NCI-H1417 treated with DMSO at 0.1 percent for 48 hours (cell line): ENCODE results near the gene PLEKHG4B.
"Not testable (repeated sequence)": the region's sequence is repeated elsewhere in the genome, so short reads cannot be mapped to it uniquely, and the experiment has no call there.

Experiments used
- DNase-seq: peaks from one replicate; lab custom pipeline; 2025; lab: John Stamatoyannopoulos, UW

Gene PLEKHG4B

DNA sequence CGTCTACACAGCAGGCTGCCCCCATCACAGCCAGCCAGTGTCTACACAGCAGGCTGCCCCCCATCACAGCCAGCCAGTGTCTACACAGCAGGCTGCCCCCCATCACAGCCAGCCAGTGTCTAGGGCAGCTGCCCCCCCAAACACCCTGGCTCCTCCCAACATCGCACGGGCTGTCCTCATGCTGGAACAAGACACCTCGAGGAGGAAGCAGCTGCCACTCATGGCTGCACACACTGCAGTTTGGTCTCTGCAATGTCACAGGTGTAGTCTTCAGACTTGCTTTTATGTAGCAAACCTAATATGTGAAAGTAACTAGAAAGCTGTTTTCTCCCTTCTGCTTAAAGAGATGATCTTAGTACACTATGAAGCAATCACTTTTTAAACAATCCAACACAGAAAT lies 109.0 kb downstream of the PLEKHG4B start:
- DNase-seq: no peak

DNA sequence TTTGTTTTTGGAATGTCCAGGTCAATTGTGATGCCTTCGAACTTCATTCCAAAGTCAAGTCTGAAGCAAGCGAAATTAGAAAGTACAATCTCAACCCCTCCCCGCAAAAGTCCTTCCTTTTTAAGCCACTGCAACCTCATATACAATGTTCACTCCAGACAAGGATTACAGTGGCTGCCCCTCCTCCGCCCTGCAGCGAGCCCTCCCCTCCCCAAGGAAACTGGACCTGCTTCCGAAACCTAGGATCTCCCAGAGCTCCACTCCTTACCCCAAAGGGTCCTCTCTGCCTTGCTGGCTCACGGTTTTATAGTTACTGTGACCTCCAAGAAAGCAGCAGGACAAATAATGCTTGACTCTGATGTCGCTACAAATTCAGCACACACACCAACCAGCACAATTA lies 109.7 kb downstream of the PLEKHG4B start:
- DNase-seq: no peak

DNA sequence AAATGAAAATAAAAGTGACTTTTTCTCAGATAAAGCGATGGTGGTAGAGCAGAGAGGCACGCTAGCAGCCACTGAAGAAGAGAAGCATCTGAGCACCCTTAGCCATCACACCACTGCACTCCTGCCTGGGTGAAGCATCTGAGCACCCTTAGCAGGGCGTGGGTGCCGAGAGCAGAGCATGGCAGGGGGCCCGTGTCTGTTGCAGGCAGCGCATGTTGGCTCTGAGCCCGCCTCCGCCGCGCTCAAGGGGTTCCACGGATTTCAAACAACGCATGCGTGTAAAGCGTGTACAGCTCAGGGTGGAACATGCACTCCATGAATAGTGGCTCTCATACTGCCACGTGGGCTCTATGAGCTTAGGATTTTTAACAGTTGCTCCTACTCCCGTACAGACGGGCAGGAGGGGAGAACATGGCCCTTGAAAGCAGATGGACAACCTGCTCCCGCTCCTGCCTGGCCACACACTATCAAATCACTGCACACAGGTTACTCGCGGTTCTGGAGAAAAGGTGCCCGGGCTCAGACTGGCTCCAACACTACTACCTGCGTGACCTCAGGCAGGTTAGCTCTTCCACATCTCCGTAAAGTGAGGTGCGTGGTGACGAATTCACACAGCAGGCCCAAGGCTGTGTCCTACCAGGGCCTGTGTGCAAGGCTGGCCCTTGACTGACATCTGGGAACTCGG lies 111.4 kb downstream of the PLEKHG4B start:
- DNase-seq: no peak

DNA sequence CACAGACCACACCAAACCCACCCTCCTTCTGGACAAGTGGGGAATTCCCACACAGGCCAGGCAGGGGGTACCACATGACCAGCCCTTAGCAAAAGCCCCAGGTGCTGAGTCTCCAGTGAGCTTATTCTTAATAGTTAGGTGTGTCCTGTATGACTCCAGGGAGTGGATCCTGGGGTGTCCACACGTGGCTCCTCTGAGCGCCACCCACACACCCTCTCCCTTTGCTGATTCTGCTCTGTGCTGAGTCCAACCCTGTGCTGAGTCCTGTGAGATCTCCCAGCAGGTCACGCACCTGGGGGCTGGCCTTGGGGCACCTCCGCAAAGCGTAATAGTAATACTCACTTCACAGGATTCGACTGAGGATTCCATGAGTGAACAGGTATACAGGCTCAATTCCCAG lies 112.0 kb downstream of the PLEKHG4B start:
- no peak for DNase-seq

DNA sequence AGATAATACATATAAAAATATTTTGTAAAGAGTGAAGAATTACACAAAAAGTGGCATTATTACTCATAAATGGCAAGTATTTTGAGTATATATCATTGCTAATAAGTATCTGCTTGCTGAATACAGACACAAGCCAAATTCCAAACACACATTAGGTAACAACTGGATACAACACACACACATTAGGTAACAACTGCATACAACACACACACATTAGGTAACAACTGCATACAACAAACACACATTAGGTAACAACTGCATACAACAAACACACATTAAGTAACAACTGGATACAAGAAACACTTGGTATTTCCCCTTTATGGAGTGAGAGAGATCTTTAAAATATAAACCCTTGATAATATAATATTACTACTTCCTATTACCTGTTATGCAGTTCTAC lies 112.5 kb downstream of the PLEKHG4B start:
- DNase-seq: no peak

DNA sequence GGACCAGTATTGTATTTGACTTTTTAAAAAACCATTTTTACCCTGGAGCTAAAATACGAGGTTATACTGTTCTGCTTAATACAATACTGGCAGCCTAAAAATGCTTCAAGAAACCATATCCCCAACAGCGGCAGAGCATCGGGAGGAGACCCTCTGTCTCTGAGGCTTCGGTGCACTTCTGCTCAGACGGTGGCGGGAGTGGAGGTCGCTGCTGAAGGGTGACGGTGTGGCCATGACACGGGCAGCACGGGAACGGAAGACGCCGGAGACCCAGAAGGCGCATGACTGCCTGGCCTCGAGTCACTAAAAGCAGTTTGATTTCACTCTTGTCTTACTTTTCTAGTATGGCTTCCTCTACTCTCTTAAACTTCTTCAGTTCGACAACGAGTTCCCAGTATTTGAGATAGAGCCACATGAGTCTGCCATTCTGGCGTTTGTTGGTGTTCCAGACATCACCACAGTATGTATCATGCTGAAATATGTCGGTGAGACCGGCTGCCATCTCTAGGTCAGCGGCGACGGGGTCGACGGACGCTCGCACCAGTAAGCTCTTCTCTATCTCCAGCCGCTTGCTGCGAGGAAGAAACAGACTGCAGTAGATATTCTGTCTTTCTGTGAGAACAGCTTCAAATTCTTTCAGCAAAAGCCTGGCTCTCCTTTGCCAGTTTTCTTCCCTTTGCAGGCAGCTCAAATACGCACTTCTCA lies 113.2 kb downstream of the PLEKHG4B start:
- DNase-seq: no peak

DNA sequence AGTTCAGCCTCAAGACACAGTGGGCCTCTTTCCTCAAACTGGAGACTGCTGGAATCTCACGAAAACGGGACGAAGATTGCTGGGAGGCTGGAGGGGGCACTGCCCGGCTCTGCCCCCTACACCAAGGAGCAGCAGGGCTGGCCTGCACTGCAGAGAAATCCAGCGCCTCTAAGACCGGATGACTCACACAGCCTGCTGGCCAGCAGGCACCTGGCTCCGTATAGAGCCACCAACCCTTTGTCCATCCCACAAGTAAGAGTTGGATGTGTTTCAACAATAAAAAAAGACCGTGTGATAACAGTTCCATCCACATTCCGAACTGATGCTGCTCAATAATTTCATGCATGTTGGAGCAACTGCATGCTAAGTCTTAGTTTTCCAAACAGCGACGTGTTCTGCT lies 114.4 kb downstream of the PLEKHG4B start:
- no peak for DNase-seq

DNA sequence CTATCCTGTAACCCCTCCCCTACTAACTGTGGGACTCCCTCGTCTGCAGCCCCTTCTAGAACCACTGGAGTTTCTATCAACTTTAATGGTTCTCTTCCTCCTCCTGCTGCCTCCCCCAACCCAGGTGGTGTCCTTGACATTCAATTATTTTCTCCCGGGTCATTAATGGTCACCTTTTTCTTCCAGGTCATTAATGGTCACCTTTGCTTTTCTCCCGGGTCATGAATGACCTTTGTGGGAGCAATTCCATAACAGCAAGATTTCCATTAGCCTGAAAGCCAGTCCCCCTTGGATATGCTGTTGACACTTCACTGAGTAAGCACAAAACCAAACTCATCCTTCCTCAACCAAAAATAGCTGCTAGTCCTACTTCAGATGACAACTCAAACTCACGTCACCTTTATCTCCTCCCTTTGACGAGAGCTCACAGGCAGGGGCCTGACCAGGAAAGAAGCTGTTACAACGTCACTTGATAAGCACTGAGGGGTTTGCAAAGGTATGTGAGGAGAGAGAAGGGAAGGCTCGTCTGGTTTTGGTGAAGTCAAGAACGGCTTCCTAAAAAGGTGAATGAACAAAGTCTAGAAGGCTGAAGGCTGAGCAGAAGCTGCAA lies 115.1 kb downstream of the PLEKHG4B start:
- no peak for DNase-seq

DNA sequence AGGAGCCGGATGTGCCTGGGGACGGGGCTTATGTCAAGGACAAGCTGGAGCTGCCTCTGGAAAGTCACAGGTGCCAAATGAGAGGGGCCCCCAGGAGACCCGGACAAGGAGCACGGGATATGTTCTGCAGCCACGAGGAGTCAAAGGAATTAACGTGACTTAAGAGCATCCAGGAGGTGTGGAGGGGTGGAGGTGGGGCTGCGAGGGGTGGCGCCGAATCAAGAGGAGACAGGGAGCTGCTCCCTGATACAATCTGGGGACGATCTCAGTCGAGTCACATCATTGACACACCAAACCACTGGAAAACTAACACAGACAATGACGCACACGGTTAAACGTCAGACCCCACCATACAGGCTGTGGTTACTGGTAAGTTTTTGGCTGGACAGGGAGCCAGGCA lies 115.6 kb downstream of the PLEKHG4B start:
- no peak for DNase-seq

DNA sequence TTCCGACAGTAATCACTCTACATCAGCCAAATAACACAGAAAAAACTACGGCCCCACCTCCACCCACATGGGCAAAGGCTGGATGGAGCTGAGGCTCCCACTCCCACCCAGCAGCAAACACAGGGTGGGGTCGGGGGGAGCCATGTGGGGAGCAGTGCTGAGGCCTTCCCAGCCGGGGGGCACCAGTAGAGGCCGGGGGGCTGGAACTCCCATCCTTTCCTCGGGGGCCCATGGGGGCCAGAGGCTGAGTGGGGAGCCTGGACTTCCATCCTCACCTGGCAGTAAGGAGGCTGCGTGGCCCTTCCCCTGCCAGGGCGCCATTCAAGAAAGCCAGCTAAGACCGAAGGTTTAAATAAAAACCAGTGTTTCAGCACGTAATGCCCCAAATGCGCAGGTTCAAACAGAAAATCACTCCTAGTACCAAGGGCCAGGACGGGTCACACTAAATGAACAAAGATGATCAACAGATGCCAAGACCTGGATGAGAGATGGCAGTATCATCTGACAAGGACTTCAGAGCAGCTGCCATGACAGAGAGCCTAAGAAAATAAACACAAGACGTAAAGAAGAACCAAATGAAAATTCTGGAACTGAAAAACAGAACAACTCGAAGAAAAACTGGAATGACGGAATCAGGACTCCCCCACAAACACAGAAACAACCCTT lies 116.6 kb downstream of the PLEKHG4B start:
- no peak for DNase-seq

DNA sequence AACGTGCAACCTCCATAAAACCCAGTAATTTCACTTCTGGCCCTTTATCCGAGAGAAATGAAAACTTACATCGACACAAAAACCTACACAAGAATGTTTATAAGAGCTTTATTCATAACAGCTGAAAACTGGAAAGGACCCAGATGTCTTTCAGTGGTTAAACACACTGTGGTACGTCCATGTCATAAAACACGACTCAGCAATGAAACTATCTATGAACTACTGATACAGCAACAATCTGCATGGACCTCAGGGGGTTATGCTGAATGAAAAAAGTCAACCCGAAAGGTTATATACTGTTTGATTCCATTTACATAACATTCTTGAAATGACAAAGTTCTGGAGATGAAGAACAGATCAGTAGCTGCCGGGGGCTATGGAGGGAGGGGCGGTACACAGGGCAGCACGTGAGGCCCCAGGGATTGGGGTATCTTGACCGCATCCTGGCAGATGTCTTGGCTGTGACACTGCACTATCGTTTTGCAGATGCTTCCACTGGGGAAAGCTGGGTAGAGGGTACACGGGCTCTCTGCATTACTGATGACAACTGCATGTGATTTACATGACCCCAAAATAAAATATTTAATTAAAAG lies 121.9 kb downstream of the PLEKHG4B start:
- DNase-seq: no peak

DNA sequence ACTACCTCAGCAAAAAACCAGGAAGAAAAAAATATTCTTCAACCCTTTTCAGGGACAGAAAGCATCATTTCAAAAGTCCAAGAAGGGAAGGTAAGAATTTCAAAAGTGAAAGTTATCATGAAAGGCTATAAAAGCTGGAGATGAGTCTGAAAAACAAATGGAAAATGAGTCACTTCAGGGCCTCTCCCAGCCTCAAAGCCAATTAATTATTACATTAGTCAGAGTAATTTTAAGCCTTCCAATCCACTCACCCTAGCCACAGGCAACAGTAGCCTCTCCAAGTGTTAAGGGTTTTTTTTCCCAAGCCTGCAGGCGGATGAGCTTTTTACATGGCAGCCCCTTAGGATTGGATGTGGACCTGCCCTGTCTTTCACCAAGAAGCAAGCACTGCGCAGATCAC lies 123.3 kb downstream of the PLEKHG4B start:
- not testable (repeated sequence) for DNase-seq

DNA sequence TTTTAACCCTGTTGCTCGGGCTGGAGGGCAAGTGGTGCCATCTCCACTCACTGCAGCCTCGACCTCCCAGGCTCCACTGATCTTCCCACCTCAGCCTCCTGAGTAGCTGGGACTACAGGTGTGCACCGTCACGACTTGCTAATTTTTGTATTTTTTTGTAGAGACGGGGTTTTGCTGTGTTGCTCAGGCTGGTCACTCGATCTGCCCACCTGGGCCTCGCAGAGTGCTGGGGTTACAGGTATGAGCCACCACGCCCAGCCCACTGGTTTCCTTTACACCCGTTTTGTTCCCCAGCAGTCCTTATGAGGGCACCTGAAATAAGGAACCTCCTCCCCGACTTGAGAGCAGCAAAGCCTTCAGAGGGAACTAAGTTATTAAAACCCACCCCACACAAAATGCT lies 124.1 kb downstream of the PLEKHG4B start:
- not testable (repeated sequence) for DNase-seq

DNA sequence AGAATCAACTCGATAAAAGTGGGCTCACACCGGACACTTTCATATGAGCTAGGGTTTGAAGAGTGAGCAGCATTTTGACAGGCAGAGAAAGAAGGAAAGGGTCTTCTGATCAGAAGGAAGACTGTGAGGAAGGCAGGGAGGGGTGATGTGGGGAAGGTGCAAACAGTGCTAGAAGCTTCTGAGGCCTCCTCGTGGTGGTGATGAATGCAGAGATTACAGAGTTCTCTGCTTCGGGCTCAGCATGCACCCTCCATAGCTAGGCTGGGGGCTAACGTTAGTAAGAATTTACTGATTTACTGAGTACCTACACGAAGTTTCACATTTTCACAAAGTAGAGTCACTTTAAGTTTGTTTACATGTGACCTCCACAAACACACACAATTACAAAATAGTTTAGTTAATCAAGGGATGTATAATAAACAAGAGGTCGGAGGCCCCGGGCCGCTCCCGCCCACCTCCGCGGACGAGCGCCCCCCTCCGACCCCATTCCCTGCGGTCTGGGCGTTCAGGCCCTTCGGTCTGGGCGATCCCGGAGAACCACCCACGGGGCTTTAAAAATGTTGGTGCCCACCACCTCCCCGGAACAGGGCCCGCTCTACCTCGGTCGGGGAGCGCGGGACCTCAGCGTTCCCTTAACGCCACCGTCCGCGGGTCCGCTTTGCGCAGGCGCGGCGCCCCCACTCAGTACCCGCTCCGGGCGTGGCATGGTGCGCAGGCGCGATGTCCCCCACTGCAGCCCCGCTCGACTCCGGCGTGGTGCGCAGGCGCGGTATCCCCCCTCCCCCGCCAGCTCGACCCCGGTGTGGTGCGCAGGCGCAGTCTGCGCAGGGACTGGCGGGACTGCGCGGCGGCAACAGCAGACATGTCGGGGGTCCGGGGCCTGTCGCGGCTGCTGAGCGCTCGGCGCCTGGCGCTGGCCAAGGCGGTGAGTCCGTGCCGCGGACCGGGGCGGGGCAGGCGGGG lies 125.8 kb downstream of the PLEKHG4B start, which contains the start of the genes CCDC127 and SDHA:
TSS of gene CCDC127 (minus strand) at position 660 of the 963 bp plus-strand sequence. CDS start 1,304 bp downstream, outside the sequence.
TSS of gene SDHA (plus strand) at position 827 of the 963 bp plus-strand sequence. CDS start at position 863, 36 bp downstream.
- peak; percentile 94 for DNase-seq

DNA sequence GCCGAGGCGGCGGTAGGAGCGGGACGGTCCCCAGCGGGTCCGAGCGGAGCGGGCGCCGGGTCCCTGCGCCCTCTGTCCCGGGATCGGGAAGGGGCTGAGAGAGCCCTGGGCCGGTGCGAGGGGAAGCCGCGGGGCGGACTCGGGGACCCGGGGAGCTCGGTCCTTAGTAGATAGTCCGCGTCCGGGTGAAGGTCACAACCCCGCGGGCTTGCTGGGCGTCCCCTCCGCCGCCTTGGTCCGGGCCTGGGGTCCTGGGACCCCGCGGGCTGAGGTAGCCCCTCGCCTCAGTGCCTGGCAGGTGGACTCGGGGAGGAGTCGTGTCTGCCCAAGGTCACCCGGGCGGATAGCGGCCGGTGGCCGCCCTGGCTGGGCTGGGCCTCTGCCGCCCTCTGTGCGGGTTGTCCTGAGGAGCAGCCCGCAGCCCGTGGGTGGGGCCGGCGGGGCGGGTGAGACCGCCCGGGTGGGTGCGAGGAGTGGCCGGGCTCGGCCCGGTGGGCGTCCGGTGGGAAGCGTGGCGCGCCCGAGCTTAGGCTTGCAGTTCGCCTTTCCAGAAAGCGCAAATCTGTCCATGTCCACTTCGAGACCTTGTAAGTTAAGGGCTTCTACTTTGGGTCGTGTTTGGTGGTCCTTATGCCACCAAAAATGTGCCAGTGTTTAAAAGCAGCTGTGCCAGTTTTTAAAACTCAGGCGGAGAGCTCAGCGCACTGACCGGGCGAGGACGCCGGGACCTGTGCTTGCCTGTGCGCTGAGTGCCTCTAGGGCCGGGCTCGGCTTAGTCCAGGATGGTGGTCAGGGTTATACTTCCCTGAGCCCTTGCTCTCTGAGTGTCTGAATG lies 126.7 kb downstream of the PLEKHG4B start:
- DNase-seq: no peak

DNA sequence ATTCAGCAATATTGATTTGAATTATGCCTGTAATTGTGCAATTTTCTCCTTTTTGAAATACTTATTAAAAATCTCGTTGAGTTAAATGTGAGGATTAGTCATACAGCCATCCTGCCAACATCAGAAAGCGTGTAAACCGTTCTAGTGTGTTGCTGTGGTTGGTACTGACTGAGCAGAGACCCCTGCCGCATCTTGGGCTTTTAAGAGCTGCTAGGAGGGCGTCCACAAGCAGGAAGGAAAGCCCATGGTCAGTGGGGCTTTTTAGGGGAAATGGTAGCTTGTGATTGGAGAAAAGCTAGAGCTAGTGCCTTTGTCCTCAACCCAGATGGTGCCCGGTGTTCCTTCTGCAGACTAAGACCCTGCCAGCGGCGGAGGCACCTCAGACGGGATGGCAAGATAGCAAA lies 127.5 kb downstream of the PLEKHG4B start:
- DNase-seq: no peak

DNA sequence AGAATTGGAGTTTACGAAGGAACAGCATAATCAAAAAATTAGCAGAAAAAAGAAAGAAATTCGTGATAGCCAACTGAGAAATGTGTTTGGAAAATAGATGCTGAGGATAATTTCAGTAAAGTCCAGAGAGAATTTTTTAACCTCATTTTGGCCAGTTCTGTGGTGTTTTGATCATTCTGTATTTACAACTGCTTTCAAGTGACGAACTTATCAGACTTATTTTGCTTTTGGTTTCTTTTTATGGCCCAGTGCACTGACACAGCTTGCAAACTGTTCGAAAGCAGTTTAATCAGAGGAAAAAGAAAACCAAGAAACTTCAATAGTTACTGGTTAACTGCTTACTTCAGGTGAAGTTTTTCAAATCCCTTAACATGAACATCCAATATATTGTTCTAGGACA lies 128.0 kb downstream of the PLEKHG4B start:
- no peak for DNase-seq

DNA sequence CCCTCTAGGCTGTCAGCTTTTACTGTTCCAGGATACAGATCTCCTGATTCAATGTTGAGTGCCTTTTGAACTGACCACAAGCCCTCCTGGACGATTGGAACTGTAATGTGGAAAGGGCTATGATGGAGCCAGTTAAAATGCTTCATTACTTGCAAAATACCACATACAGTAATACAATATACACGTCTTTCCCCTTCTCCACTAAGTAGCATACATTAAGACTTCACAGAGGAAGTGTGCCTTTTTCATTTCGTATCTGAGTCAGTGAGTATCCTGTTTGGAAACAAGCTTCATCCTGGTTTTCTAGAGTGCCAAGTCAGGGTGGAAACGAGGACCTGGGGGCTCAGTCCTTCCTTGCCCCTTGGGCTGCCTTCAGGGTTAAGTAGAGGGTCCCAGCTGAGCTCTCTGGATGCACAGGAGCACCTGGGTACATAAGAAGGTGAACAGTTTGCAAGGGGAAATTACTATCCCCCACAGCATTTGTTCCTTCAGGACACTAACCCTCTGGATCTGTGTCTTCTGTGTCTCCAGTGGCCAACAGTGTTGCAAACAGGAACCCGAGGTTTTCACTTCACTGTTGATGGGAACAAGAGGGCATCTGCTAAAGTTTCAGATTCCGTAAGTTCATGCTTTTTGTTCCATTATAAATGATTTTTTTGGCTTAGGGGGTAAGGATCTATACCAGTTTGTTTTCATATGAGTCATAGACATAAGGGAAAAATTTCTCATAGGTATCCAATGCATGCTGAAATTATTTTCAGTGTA lies 131.2 kb downstream of the PLEKHG4B start:
- not testable (repeated sequence) for DNase-seq

DNA sequence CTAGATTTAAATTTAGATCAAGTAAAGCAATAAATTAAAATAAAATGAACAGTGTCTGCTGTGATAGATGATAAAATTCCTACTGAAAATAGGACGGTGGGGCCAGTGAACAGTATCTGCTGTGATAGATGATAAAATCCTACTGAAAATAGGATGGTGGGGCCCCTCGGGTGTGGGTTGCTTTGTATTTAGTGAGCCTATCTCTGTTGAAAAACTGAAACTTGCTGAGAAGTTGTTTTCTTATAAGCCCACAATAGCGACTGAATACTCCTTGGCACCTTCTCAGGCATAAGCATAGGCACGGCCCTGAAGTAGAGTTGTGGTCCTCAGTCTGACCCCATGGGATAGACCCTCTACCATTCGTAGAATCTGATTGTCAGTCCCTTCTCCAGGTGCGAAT lies 131.8 kb downstream of the PLEKHG4B start:
- DNase-seq: no peak
